Thyroid gland (tissue), 4 donors: Measurements from ENCODE around the gene GRM4. TPM values are rescaled to one million over a fixed set of nuclear protein-coding genes. Genes with fewer than 3 reads are reported as not detected.

Source experiments
- DNase-seq, 2 donors: peaks; one replicate each; pipeline ENCODE4 v3.0.0-alpha.2; 2019
- H3K27ac ChIP-seq, 3 donors: fragments of 200-600 bp; sonication (generic); 1 replicate in 2 of 3; 2 replicates in 1 of 3; pipeline ENCODE4 v1.5.1; 2016 to 2019; ENCODE audit warnings: mild to moderate bottlenecking in 1 of 3, moderate library complexity in 1 of 3
- H3K27me3 ChIP-seq: fragments of 200-600 bp; sonication (generic); one replicate; pipeline ENCODE4 v1.5.1; 2019
- H3K36me3 ChIP-seq, 2 donors: fragments of 200-600 bp; sonication (generic); one replicate each; pipeline ENCODE4 v1.5.1; 2016 to 2019
- H3K4me1 ChIP-seq, 2 donors: fragments of 200-600 bp; sonication (generic); one replicate each; pipeline ENCODE4 v1.5.1; 2017 to 2019
- H3K4me3 ChIP-seq, 3 donors: fragments of 200-600 bp; sonication (generic); replicated peaks in 1 of 3; 1 replicate in 2 of 3; 2 replicates in 1 of 3; pipeline ENCODE4 v1.5.1; 2016; ENCODE audit warnings: mild to moderate bottlenecking in 1 of 3
- H3K9me3 ChIP-seq: fragments of 200-600 bp; sonication (generic); one replicate; pipeline ENCODE4 v1.5.1; 2017
- POLR2A ChIP-seq, 2 donors: fragments of 450-650 bp; IDR thresholded peaks; one replicate each; pipeline ENCODE4 v1.6.1; 2017; ENCODE audit warnings: antibody characterized with exemption in 2 of 2, mild to moderate bottlenecking in 2 of 2, moderate library complexity in 1 of 2
- WGBS, 2 donors: methylation state at CpG; one replicate each; pipeline ENCODE4 v1.1.5; 2017; 5-methylcytosine and 5-hydroxymethylcytosine counted together
- intact Hi-C: fragments of 100-400 bp; cut with DNase I; formaldehyde crosslinking; loops from one replicate; pipeline ENCODE4 v1.15.1; 2023
- total RNA-seq, 4 donors: library from RNA; depleted of rRNA; stranded (reverse); fragments of >200 nt; gene quantifications; one replicate each; pipeline ENCODE4 v1.2.3, GENCODE V29; 2016
- TF ChIP-seq, protein P1 (sequence below), 6 experiments: fragments of 200-600 bp in 3 of 6; fragments of 450-650 bp in 3 of 6; sonication (generic) in 3 of 6; IDR thresholded peaks; one replicate each; pipeline ENCODE4 v1.5.1; 2016 to 2019; ENCODE audit warnings: antibody characterized with exemption in 6 of 6, mild to moderate bottlenecking in 2 of 6, inconsistent platforms in 1 of 6, moderate library complexity in 1 of 6

GRM4 gene
- total RNA-seq, 4 donors from 2014 or later, result under 0.01 TPM; not detected in 3

DNA sequence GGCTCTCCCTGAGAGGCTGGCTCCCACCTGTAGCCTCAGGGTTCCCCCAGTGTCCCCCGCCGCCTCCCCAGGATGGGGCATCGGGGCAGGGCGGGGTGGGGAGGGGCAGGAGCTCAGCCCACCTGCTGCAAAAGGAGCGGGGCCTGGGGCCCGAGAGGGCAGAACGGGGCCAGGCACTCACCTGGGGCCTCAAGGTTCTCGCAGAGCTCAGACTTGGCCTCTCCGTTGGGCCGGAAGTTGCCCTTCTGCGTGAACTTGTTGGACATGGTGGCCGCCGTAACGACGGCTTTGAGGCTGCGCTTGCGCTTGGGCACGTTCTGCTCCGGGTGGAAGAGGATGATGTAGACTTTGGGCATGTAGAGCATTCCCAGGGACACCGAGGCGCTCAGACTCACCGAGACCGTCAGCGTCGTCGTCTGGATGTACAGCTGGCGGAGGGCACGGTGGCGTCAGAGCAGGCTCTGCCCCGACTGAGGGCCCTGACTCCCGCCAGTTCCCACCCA, 117.9 kb downstream of the GRM4 start:
- H3K27ac ChIP-seq, result no peak overlapping the region
- H3K36me3 ChIP-seq, result no peaks in the 10 kb centered on the region
- H3K27me3 ChIP-seq, result no peaks in the 10 kb centered on the region
- TF ChIP-seq, protein P1, sequence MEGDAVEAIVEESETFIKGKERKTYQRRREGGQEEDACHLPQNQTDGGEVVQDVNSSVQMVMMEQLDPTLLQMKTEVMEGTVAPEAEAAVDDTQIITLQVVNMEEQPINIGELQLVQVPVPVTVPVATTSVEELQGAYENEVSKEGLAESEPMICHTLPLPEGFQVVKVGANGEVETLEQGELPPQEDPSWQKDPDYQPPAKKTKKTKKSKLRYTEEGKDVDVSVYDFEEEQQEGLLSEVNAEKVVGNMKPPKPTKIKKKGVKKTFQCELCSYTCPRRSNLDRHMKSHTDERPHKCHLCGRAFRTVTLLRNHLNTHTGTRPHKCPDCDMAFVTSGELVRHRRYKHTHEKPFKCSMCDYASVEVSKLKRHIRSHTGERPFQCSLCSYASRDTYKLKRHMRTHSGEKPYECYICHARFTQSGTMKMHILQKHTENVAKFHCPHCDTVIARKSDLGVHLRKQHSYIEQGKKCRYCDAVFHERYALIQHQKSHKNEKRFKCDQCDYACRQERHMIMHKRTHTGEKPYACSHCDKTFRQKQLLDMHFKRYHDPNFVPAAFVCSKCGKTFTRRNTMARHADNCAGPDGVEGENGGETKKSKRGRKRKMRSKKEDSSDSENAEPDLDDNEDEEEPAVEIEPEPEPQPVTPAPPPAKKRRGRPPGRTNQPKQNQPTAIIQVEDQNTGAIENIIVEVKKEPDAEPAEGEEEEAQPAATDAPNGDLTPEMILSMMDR (IDR thresholded peaks at IDR 0.05), result no peak
- no peak for TF ChIP-seq POLR2A (IDR thresholded peaks at IDR 0.05)
- H3K4me3 ChIP-seq, result no peak overlapping the region
- H3K9me3 ChIP-seq, result no peaks in the 10 kb centered on the region
- no peaks in the 10 kb centered on the region for H3K4me1 ChIP-seq
- DNase-seq, result no peak
- 91 to 93% methylated on average over 23 to 31 of the region's 31 CpGs for WGBS, 2 donors
- intact Hi-C loops, result loop anchor here (5.0 kb wide), 1 partner anchor 256 kb away; no protein-coding TSS in a partner anchor

DNA sequence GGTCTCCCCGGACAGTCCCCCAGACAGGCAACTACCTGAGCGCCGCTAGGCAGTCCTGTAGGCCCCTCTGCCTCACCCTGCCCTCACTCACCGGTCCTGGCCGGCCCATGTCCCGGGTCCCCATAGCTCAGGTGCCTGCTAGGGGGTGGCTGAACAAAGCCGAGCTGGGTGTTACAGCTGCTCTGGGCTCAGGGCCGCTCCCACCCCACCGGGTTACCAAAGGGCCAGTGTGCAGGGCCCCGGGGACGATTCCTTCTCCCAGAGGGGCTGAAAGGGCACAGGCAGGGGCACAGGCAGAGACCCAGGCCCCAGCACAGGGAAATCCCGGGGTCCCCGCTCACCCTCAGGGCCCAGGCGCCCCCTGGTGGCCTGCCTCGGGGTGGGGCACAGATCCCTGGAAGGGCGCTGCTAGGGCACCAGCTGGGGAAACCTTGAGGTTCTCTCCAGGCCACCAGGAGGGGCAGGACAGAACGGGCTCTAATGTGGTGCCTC, 118.4 kb downstream of the GRM4 start:
- Histone ChIP-seq H3K27me3 (no peaks in the 10 kb centered on the region), H3K4me3 (no peak overlapping the region), H3K27ac (no peak overlapping the region), H3K36me3 (no peaks in the 10 kb centered on the region), H3K4me1 (no peaks in the 10 kb centered on the region), H3K9me3 (no peaks in the 10 kb centered on the region)
- peak; percentile 35 to 44 for DNase-seq
- 35 to 55% methylated on average over 7 to 15 of the region's 17 CpGs for WGBS, 2 donors
- intact Hi-C loops, result loop anchor here (5.0 kb wide), 1 partner anchor 255 kb away; no protein-coding TSS in a partner anchor
- no peak for TF ChIP-seq POLR2A (IDR thresholded peaks at IDR 0.05)
- TF ChIP-seq, protein P1 (IDR thresholded peaks at IDR 0.05), result peak; percentile 40 to 73 (median 60)

DNA sequence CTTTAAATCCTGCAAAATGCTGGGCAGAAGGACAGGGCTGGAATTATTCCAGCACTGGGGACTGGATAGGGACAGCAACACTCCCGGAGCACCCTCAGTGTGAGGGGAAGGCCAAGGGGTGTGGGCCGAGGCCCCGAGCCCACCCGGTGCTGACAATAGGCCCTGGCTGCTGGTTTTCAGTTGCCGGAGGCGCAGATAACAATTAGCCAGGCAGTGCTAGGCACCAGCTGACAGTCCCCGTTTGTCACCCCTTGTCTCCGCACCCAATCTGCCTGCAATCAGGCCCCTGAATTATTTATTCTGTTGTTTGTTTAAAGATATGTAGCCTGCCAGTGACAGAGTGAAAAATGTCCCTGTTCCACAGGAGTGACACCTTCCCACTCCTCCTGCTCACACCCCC, 120.0 kb downstream of the GRM4 start:
- H3K4me1 ChIP-seq, result no peaks in the 10 kb centered on the region
- H3K9me3 ChIP-seq, result no peaks in the 10 kb centered on the region
- H3K27me3 ChIP-seq, result no peaks in the 10 kb centered on the region
- no peak overlapping the region for H3K27ac ChIP-seq
- DNase-seq, result no peak
- intact Hi-C loops, result loop anchor here (5.0 kb wide), 1 partner anchor 254 kb away; no protein-coding TSS in a partner anchor
- WGBS, 2 donors, result 68 to 71% methylated on average over 8 of the region's 8 CpGs
- no peaks in the 10 kb centered on the region for H3K36me3 ChIP-seq
- H3K4me3 ChIP-seq, result no peak overlapping the region
- no peak for TF ChIP-seq POLR2A (IDR thresholded peaks at IDR 0.05)
- TF ChIP-seq, protein P1 (IDR thresholded peaks at IDR 0.05), result no peak

DNA sequence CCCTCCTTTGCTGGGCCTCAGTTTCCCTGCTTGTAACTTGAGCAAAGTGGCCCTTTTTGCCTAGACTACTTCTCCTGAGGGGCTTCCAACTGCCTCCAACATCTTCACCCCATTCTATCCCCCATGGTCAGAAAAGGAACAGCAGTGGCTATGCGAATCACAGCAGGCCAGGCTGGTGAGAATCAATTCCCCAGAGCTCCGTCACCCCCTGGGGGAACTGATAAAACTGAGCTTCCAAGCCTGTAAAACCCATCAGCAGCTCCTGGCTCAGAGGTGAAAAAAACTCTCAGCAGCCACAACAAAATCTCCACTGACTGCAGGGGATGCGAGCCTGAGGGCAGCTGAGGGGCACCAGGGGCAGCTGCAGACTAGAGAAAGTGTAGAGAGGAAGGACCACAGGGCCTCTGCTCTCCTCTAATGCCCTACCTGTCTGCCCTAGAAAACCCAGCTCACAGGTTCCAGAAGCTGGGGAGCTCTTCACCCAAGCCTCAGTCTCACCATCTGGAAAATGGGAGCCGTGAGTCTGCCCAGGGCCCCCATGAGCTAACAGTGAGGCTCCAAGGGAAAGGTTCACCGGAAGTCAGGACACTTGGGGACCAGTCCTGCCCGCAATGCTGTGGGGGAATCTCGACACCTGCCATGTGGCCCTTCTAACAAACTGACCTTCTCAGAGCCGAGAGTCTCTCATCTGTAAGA, 120.6 kb downstream of the GRM4 start:
- H3K36me3 ChIP-seq, result no peaks in the 10 kb centered on the region
- H3K27ac ChIP-seq, result no peak overlapping the region
- no peaks in the 10 kb centered on the region for H3K4me1 ChIP-seq
- DNase-seq, result no peak
- intact Hi-C loops, result loop anchor here (5.0 kb wide), 1 partner anchor 253 kb away; no protein-coding TSS in a partner anchor
- no peak overlapping the region for H3K4me3 ChIP-seq
- no peak for TF ChIP-seq POLR2A (IDR thresholded peaks at IDR 0.05)
- TF ChIP-seq, protein P1 (IDR thresholded peaks at IDR 0.05), result no peak
- 78 to 79% methylated on average over 6 to 8 of the region's 8 CpGs for WGBS, 2 donors
- no peaks in the 10 kb centered on the region for H3K27me3 ChIP-seq
- H3K9me3 ChIP-seq, result no peaks in the 10 kb centered on the region

DNA sequence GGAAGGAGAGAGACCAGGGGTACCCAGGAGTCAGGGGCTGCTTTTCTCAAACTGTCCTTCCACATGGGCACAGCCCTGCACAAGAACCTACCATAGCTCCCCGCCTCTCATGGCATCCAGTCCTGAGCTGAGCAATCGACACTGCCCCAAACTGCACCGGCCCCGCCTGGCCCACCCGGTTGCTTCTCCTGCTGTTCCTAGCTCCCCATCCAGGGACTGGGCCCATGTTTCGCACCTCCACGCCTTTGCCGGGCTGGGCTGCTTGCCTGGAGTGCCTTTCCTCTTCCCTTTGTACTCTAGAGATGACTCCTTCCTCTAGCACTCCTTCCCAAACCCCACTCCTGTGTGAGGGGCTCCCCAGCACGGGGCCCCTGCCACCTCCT, 123.0 kb downstream of the GRM4 start:
- intact Hi-C loops, result no loop called here
- Histone ChIP-seq H3K4me1 (no peaks in the 10 kb centered on the region), H3K27me3 (no peaks in the 10 kb centered on the region), H3K36me3 (no peaks in the 10 kb centered on the region), H3K9me3 (no peaks in the 10 kb centered on the region), H3K4me3 (no peak overlapping the region), H3K27ac (no peak overlapping the region)
- DNase-seq, result no peak
- TF ChIP-seq, protein P1 (IDR thresholded peaks at IDR 0.05), result no peak
- no peak for TF ChIP-seq POLR2A (IDR thresholded peaks at IDR 0.05)
- WGBS, 2 donors, result 76 to 81% methylated on average over 9 of the region's 9 CpGs
